ENCODE results near the gene TFB2M.

TFB2M gene

GRCh38 chr1:246583056-246583440, 17.0 kb upstream of the TFB2M start:
- no peak overlapping the region for H3K4me3 ChIP-seq (ENCODE audit: insufficient read length, low read depth)
- no peak for DNase-seq (ENCODE audit: low read depth, low spot score)
- no peaks in the 10 kb centered on the region for H3K4me1 ChIP-seq (ENCODE audit: insufficient read depth, insufficient read length)
- H3K9ac ChIP-seq (ENCODE audit: insufficient read length, low read depth), result no peak overlapping the region
- no peaks in the 10 kb centered on the region for H3K9me3 ChIP-seq (ENCODE audit: insufficient read depth, low read length)
- H3K36me3 ChIP-seq (ENCODE audit: insufficient read depth, insufficient read length, low read length), result peaks cover 4% of the 10 kb centered on the region
- TF ChIP-seq ZNF274 (IDR thresholded peaks at IDR 0.05; ENCODE audit: low read depth, low read length) (no peak), SUZ12 (IDR thresholded peaks at IDR 0.05; ENCODE audit: extremely low read depth, insufficient read depth, insufficient read length) (no peak), YY1 (IDR thresholded peaks at IDR 0.05; ENCODE audit: insufficient read depth, insufficient read length) (no peak)
- H3K27me3 ChIP-seq (ENCODE audit: insufficient read depth, insufficient read length), result no peaks in the 10 kb centered on the region

GRCh38 chr1:246582301-246583055, 16.4 kb upstream of the TFB2M start:
- no peak overlapping the region for H3K4me3 ChIP-seq (ENCODE audit: insufficient read length, low read depth)
- DNase-seq (ENCODE audit: low read depth, low spot score), result no peak
- no peak overlapping the region for H3K9ac ChIP-seq (ENCODE audit: insufficient read length, low read depth)
- H3K9me3 ChIP-seq (ENCODE audit: insufficient read depth, low read length), result no peaks in the 10 kb centered on the region
- H3K27me3 ChIP-seq (ENCODE audit: insufficient read depth, insufficient read length), result no peaks in the 10 kb centered on the region
- H3K4me1 ChIP-seq (ENCODE audit: insufficient read depth, insufficient read length), result no peaks in the 10 kb centered on the region
- H3K36me3 ChIP-seq (ENCODE audit: insufficient read depth, insufficient read length, low read length), result peaks cover 4% of the 10 kb centered on the region
- no peak for TF ChIP-seq YY1 (IDR thresholded peaks at IDR 0.05; ENCODE audit: insufficient read depth, insufficient read length)

- no peak overlapping the region for H3K4me3 ChIP-seq (ENCODE audit: insufficient read length, low read depth)
- no peaks in the 10 kb centered on the region for H3K4me1 ChIP-seq (ENCODE audit: insufficient read depth, insufficient read length)
- no peak overlapping the region for H3K9ac ChIP-seq (ENCODE audit: insufficient read length, low read depth)
- no peak for DNase-seq (ENCODE audit: low read depth, low spot score)
- H3K36me3 ChIP-seq (ENCODE audit: insufficient read depth, insufficient read length, low read length), result peaks cover 4% of the 10 kb centered on the region
- TF ChIP-seq YY1 (IDR thresholded peaks at IDR 0.05; ENCODE audit: insufficient read depth, insufficient read length), result no peak
- no peaks in the 10 kb centered on the region for H3K27me3 ChIP-seq (ENCODE audit: insufficient read depth, insufficient read length)
- H3K9me3 ChIP-seq (ENCODE audit: insufficient read depth, low read length), result no peaks in the 10 kb centered on the region
Measured at GRCh38 chr1:246580497-246581370, 14.7 kb upstream of the TFB2M start.

- no peak for TF ChIP-seq SUZ12 (IDR thresholded peaks at IDR 0.05; ENCODE audit: extremely low read depth, insufficient read depth, insufficient read length)
- peaks cover 4% of the 10 kb centered on the region for H3K36me3 ChIP-seq (ENCODE audit: insufficient read depth, insufficient read length, low read length)
- no peak overlapping the region for H3K4me3 ChIP-seq (ENCODE audit: insufficient read length, low read depth)
- H3K9me3 ChIP-seq (ENCODE audit: insufficient read depth, low read length), result no peaks in the 10 kb centered on the region
- H3K4me1 ChIP-seq (ENCODE audit: insufficient read depth, insufficient read length), result no peaks in the 10 kb centered on the region
- no peaks in the 10 kb centered on the region for H3K27me3 ChIP-seq (ENCODE audit: insufficient read depth, insufficient read length)
- no peak overlapping the region for H3K9ac ChIP-seq (ENCODE audit: insufficient read length, low read depth)
- DNase-seq (ENCODE audit: low read depth, low spot score), result no peak
Measured at GRCh38 chr1:246579818-246580217, 13.8 kb upstream of the TFB2M start.

GRCh38 chr1:246577720-246578106, 11.7 kb upstream of the TFB2M start:
- H3K36me3 ChIP-seq (ENCODE audit: insufficient read depth, insufficient read length, low read length), result no peaks in the 10 kb centered on the region
- no peak for TF ChIP-seq YY1 (IDR thresholded peaks at IDR 0.05; ENCODE audit: insufficient read depth, insufficient read length)
- TF ChIP-seq ZNF274 (IDR thresholded peaks at IDR 0.05; ENCODE audit: low read depth, low read length), result no peak
- no peak for TF ChIP-seq SUZ12 (IDR thresholded peaks at IDR 0.05; ENCODE audit: extremely low read depth, insufficient read depth, insufficient read length)
- no peaks in the 10 kb centered on the region for H3K9me3 ChIP-seq (ENCODE audit: insufficient read depth, low read length)
- no peak overlapping the region for H3K9ac ChIP-seq (ENCODE audit: insufficient read length, low read depth)
- no peak overlapping the region for H3K4me3 ChIP-seq (ENCODE audit: insufficient read length, low read depth)
- H3K27me3 ChIP-seq (ENCODE audit: insufficient read depth, insufficient read length), result no peaks in the 10 kb centered on the region
- no peak for DNase-seq (ENCODE audit: low read depth, low spot score)
- no peaks in the 10 kb centered on the region for H3K4me1 ChIP-seq (ENCODE audit: insufficient read depth, insufficient read length)

- no peak for DNase-seq (ENCODE audit: low read depth, low spot score)
- H3K9ac ChIP-seq (ENCODE audit: insufficient read length, low read depth), result no peak overlapping the region
- no peaks in the 10 kb centered on the region for H3K27me3 ChIP-seq (ENCODE audit: insufficient read depth, insufficient read length)
- no peaks in the 10 kb centered on the region for H3K36me3 ChIP-seq (ENCODE audit: insufficient read depth, insufficient read length, low read length)
- no peak for TF ChIP-seq YY1 (IDR thresholded peaks at IDR 0.05; ENCODE audit: insufficient read depth, insufficient read length)
- TF ChIP-seq SUZ12 (IDR thresholded peaks at IDR 0.05; ENCODE audit: extremely low read depth, insufficient read depth, insufficient read length), result no peak
- no peak for TF ChIP-seq ZNF274 (IDR thresholded peaks at IDR 0.05; ENCODE audit: low read depth, low read length)
- no peaks in the 10 kb centered on the region for H3K9me3 ChIP-seq (ENCODE audit: insufficient read depth, low read length)
- H3K4me3 ChIP-seq (ENCODE audit: insufficient read length, low read depth), result no peak overlapping the region
- no peaks in the 10 kb centered on the region for H3K4me1 ChIP-seq (ENCODE audit: insufficient read depth, insufficient read length)
Measured at GRCh38 chr1:246577082-246577719, 11.1 kb upstream of the TFB2M start.

GRCh38 chr1:246576709-246577032, 10.6 kb upstream of the TFB2M start:
- H3K9me3 ChIP-seq (ENCODE audit: insufficient read depth, low read length), result no peaks in the 10 kb centered on the region
- no peaks in the 10 kb centered on the region for H3K27me3 ChIP-seq (ENCODE audit: insufficient read depth, insufficient read length)
- H3K9ac ChIP-seq (ENCODE audit: insufficient read length, low read depth), result no peak overlapping the region
- H3K4me1 ChIP-seq (ENCODE audit: insufficient read depth, insufficient read length), result no peaks in the 10 kb centered on the region
- H3K36me3 ChIP-seq (ENCODE audit: insufficient read depth, insufficient read length, low read length), result peaks cover 2% of the 10 kb centered on the region
- H3K4me3 ChIP-seq (ENCODE audit: insufficient read length, low read depth), result no peak overlapping the region
- no peak for TF ChIP-seq YY1 (IDR thresholded peaks at IDR 0.05; ENCODE audit: insufficient read depth, insufficient read length)
- TF ChIP-seq SUZ12 (IDR thresholded peaks at IDR 0.05; ENCODE audit: extremely low read depth, insufficient read depth, insufficient read length), result no peak
- TF ChIP-seq ZNF274 (IDR thresholded peaks at IDR 0.05; ENCODE audit: low read depth, low read length), result no peak
- no peak for DNase-seq (ENCODE audit: low read depth, low spot score)
